ENCODE measurements around the gene AUTS2.

- TF ChIP-seq CTCF (optimal IDR thresholded peaks at IDR 0.05 in 1 of 3, IDR thresholded peaks at IDR 0.05 in 1 of 3, conservative IDR thresholded peaks at IDR 0.05 in 1 of 3; ENCODE audit: extremely low read depth in 1 of 3, insufficient read depth in 2 of 3, low read length in 3 of 3) (no peak), EZH2 (IDR thresholded peaks at IDR 0.05; ENCODE audit: low read length) (no peak)
Observed at GRCh38 chr7:69624435-69625230, 26.4 kb downstream of the AUTS2 start.
